Stimulated activated CD4-positive, alpha-beta T cell treated with anti-CD3 and anti-CD28 coated beads, Interleukin-2, amount 100 ng/mL, for 4 hours (primary cell): ENCODE measurements around the gene OR5H14.

ENCODE experiments used
- DNase-seq: peaks from one replicate; pipeline ENCODE4 v3.0.0-alpha.2; 2020; ENCODE audit warnings: low read depth

Gene OR5H14

GRCh38 chr3:98199020-98199419, 51.7 kb downstream of the OR5H14 start:
- DNase-seq, result no peak
